ENCODE results near the gene TECR. TPM values are rescaled to one million over a fixed set of nuclear protein-coding genes. Genes with fewer than 3 reads are reported as not detected.

TECR gene
- total and polyA plus RNA-seq, 2 of the 13 experiments (the other 11 are each of a cell fraction or from before 2014, with no cell fraction given) = 54.9 to 121 TPM

DNA sequence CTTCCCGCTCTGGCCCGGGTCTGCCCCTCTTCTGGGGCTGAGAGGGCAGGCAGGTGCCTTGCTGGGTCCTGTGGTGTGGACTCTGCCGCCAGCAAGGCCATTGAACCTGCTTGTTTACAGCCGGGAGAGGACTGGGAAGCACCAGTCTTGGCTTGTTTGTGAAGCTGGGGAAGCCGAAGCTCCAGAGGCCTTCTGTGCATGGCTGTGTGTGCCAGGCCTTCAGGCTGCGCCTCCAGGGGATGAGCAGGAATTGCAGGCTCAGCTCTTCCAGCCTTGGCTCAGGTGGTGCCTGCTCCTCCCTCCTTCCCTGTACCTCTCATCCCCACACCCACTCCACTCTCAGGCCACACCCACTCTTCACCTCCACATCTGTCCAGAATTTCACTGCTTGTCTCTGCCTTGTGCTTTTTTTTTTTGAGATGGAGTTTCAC, 25.0 kb downstream of the TECR start (continued):
- no peak for TF ChIP-seq THRA (CRISPR knock-in tag; IDR thresholded peaks at IDR 0.05; ENCODE audit: borderline replicate concordance)
- TF ChIP-seq, protein P1, sequence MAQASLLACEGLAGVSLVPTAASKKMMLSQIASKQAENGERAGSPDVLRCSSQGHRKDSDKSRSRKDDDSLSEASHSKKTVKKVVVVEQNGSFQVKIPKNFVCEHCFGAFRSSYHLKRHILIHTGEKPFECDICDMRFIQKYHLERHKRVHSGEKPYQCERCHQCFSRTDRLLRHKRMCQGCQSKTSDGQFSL (CRISPR knock-in tag; IDR thresholded peaks at IDR 0.05) = no peak
- no peak for TF ChIP-seq CENPBD1 (CRISPR knock-in tag; IDR thresholded peaks at IDR 0.05; ENCODE audit: borderline replicate concordance, low read depth)
- 0 out of 2 replicates have a peak, but pooled peaks have one; percentile 10 for TF ChIP-seq ZNF276 (CRISPR knock-in tag; IDR thresholded peaks at IDR 0.05; ENCODE audit: low read depth)
- TF ChIP-seq SMAD1 (CRISPR knock-in tag; IDR thresholded peaks at IDR 0.05; ENCODE audit: borderline replicate concordance, low read depth) = no peak
- TF ChIP-seq ZNF782 (CRISPR knock-in tag; IDR thresholded peaks at IDR 0.05; ENCODE audit: borderline replicate concordance) = no peak
- TF ChIP-seq ZFAT (CRISPR knock-in tag; conservative IDR thresholded peaks at IDR 0.05) = no peak
- TF ChIP-seq PHF8 (CRISPR knock-in tag; IDR thresholded peaks at IDR 0.05) = 0 out of 2 replicates have a peak, but pooled peaks have one; percentile 35
- TF ChIP-seq ZNF792 (CRISPR knock-in tag; IDR thresholded peaks at IDR 0.05) = no peak
- TF ChIP-seq FOXK1 (CRISPR knock-in tag; IDR thresholded peaks at IDR 0.05; ENCODE audit: borderline replicate concordance, low read depth) = peak; percentile 77
- no peak for TF ChIP-seq ZNF343 (CRISPR knock-in tag; IDR thresholded peaks at IDR 0.05)
- no peak for TF ChIP-seq ZNF710 (CRISPR knock-in tag; IDR thresholded peaks at IDR 0.05; ENCODE audit: borderline replicate concordance)
- TF ChIP-seq FOXA3 (CRISPR knock-in tag; IDR thresholded peaks at IDR 0.05) = peak; percentile 88
- TF ChIP-seq ZNF703 (CRISPR knock-in tag; IDR thresholded peaks at IDR 0.05; ENCODE audit: borderline replicate concordance) = no peak
- no peak for TF ChIP-seq RFXANK (CRISPR knock-in tag; IDR thresholded peaks at IDR 0.05)
- 0 out of 2 replicates have a peak, but pooled peaks have one; percentile 29 for TF ChIP-seq KDM4B (CRISPR knock-in tag; IDR thresholded peaks at IDR 0.05)
- TF ChIP-seq HNRNPL (IDR thresholded peaks at IDR 0.05; ENCODE audit: low read depth, low read length) = 0 out of 2 replicates have a peak, but pooled peaks have one; percentile 28
- peak; percentile 25; the same call in 1 of the 2 replicates for TF ChIP-seq RAD21 (CRISPR knock-in tag; IDR thresholded peaks at IDR 0.05)
- TF ChIP-seq ZZZ3 (CRISPR knock-in tag; IDR thresholded peaks at IDR 0.05; ENCODE audit: borderline replicate concordance) = no peak
- no peak for TF ChIP-seq ZMAT3 (CRISPR knock-in tag; conservative IDR thresholded peaks at IDR 0.05)
- no peak for TF ChIP-seq PTBP1 (IDR thresholded peaks at IDR 0.05; ENCODE audit: low read depth, low read length, poor library complexity, severe bottlenecking)
- no peak for TF ChIP-seq ZNF546 (CRISPR knock-in tag; conservative IDR thresholded peaks at IDR 0.05)
- no peak for TF ChIP-seq ATF7 (IDR thresholded peaks at IDR 0.05)
- no peak for TF ChIP-seq ATF7 (CRISPR knock-in tag; IDR thresholded peaks at IDR 0.05)
- no peak for TF ChIP-seq ZNF180 (CRISPR knock-in tag; IDR thresholded peaks at IDR 0.05; ENCODE audit: borderline replicate concordance, low read depth)
- TF ChIP-seq ZSCAN25 (CRISPR knock-in tag; IDR thresholded peaks at IDR 0.05) = peak; percentile 84
- no peak for TF ChIP-seq ZNF773 (CRISPR knock-in tag; IDR thresholded peaks at IDR 0.05; ENCODE audit: borderline replicate concordance)
